Activated T-cell treated with anti-CD3 and anti-CD28 coated beads for 48 hours (primary cell): ENCODE results near the gene LYPD4.

ENCODE experiments used
- DNase-seq: peaks from one replicate; pipeline ENCODE4 v3.0.0-alpha.2; 2020; ENCODE audit warnings: low read depth

The LYPD4 gene

DNA sequence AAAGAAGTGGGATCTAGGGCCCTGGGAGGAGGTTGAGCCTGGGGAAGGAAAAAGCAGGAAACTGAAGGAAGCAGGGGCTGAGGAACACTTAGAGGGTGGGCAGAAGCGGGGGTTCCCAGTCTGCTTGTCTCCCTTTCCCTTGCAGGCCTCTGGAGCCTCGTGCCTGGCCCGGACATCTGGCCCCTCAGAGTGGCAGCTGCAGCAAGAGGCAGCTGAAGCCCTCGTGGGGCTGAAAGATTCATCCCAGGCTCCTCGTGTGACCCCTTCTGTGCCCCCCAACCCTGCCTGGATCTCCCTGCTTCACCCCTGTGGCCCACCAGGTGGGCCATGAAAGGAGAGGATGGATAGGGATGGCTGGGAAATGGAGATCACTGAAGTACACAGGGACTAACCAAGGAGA lies 5.9 kb upstream of the LYPD4 start:
- no peak for DNase-seq

DNA sequence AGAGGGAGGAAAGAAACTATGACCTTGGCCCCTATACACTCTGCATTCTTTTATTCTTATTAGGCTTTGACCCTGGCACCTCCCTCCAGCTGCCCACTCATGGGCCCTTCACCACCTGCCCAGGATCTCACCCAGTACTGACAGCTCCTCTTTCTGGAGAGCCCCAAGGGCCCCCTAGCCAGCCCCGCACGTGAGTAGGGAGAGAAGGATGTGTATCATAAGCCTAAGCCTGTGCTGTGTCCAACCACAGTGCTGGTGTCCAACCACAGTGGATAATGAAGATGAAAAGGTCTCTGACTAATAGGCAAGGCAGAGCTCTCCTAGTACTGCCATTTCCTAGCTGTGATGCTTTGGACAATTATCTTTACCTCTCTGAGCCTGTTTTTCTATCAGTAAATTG lies 4.6 kb upstream of the LYPD4 start:
- DNase-seq: no peak

DNA sequence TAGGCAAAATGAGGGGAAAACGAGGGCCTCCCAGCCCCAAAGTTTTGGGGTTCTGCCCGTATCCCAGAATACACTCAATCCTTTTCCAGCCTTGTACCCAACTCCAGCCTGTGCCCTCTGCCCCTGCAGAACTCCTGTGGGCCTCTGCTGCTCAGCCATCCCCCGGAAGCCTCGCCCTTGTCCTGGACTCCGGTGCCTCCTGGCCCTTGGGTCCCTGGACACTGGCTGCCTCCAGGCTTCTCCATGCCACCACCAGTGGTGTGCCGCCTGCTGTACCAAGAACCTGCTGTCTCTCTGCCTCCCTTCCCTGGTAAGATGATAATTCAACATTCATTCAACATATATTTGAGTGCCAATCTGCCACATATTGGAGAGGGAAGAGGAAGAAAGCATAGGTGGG lies 4.2 kb upstream of the LYPD4 start:
- no peak for DNase-seq

DNA sequence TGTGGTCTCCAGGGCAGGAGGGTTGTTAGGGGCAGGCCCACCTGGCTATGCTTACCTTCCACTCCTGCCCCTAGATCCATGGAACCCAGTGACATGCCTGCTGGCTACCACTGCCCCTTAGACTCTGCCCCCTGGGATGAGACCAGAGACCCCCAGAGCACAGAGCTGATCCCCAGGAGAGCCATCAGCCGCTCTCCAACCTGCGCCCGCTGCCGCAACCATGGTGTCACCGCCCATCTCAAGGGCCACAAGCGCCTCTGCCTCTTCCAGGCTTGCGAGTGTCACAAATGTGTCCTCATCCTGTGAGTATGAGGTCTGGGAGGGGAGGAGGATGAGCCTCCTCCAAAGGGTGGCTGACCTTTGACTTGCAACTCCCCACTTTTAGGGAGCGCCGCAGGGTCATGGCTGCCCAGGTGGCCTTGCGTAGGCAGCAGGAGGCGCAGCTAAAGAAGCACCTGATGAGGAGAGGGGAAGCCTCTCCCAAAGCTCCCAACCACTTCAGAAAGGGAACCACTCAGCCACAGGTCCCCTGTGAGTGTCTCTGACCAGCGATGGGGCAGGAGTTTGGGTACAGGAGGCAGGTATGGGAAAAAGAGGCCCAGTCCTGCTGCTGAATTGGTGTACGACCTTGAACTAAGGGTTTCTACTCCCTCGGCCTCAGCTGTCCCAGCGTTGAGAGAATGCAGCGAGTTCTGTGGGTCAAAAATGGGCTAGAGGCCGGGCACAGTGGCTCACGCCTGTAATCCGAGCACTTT lies 3.0 kb upstream of the LYPD4 start:
- DNase-seq: no peak

DNA sequence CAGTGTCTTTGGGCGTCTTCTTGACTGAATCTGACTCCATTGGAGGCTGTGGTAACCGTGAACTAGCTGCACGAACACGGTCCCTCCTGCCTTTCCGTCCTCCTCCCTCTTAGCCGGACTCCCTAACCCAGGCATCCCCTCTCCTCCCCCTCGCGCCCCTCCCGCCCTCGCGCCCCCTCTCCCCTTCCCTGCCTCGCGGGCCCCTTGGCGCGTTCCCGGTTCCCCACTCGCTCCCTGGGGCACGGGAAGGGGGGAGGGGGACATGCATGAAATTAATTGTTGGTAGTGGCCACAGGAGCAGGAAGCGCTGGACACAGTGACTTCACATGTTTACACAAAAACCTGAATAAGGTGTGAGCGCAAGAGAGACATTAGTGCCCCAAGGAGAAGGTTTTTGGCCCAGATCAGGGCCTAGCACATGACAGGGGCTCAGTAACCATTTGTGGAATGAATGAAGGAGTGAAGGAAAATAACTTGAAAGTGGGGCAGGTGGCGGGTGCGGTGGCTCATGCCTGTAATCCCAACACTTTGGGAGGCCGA lies 638 bp upstream of the LYPD4 start:
- DNase-seq: no peak

DNA sequence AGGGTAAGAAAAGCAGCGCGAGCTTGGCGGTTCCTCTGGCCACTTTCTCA lies 343 bp upstream of the LYPD4 start, which contains the start of gene DMRTC2:
TSS of gene DMRTC2 (plus strand) at position 42 of the 50 bp plus-strand sequence. CDS start 2,387 bp downstream, outside the sequence.
- no peak for DNase-seq

DNA sequence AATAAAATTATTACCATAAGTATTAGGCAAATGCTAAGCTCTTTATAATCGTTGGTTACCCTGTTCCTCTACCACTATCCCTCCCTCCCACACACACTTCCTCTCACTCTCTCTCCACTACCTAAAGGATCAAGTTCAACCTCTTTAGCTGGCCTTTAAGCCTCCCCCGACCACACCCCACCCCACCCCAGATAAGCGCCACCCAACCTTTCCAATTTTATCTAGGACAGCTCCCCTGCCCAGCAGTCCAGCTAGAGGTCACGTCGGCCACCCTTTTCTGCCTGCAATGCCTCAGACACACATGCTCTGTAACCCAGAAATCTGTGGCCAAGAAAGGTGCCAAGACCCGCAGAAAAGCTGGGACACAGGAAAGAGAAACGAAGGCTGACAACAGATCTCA lies 1.1 kb downstream of the LYPD4 start:
- DNase-seq: no peak

DNA sequence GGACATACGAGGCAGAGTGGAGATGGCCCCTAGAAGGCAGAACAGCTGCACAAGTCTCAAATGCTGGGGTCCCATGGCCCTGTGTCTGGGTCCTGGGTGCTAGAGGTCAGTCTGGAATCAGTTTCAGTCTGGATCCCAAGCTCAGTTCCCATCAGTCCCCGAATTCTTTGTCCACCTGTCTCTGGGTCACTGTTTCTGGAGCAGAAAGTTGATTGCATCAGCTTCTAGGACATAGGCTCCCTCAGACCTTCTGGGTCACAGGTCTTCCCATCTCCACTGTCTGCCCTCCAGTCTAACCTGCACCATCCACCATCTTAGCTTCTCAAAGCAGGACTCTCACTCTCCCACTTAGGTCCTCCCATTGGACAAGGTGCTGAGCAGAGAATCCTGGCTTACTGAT lies 5.3 kb downstream of the LYPD4 start:
- DNase-seq: no peak

DNA sequence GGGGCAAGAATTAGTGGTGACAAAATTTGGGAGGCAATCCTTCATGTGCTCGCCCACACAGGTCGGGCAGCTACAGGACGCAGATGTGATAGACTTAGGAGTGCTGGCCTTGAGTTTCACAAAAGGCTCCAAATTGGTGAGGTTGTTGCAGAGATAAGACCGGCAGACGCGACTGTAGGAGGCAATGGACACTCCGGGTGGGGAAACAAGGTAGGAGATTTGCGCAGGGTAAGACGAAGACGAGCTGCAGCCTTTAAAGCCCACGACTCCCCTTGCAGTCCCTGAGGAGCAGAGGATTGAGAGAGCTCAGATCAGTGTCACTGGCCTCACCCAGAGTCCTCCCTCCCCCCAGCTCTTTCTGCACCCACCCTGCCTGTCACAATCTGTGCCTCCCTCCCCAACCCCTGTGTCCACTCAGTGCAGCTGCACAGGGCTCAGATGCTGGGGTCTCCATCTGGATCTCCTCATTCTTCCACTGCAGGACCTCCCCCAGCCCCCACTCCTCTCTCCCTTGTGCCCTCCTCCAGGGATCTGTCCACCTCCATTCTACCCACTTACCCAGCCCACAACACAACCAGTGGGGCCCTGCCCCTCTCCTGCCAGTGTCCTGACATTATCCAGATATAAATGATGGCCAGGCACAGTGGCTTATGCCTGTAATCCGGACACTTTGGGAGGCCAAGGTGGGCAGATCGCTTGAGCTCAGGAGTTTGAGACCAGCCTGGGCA lies 6.3 kb downstream of the LYPD4 start:
- DNase-seq: no peak

DNA sequence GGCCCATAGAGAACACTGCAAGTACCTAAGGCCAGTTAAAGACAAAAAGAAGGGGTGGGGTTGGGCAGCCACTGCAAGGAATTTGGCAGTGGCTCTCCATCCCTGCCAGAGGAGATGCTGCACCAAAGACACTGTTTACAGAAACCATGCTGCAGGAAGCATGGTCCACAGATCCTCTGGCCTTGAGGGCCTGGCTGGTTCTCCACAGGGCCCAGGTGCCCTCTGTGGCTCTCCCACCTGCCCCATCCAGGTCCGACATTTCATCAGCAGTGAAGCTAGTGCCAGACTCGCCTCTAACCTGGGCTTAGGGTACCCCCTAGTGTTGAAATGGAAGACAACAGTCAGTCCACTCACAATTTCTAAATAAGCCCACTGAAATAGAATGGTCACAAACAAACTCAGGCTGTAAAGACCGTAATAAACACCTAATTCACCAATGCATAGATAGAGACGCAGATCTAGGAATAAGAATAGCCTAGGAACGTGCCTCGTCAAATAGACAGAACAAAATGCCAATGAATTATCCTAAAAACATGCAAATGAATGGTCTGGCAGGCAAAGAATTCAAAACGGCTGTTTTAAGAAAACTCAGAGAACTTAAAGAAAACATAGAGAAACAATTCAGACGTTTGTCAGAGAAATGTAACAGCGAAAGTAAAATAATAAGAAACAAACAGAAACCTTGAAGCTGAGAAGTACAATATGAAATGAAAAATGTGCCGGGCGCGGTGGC lies 23.3 kb downstream of the LYPD4 start:
- peak; percentile 30 for DNase-seq

DNA sequence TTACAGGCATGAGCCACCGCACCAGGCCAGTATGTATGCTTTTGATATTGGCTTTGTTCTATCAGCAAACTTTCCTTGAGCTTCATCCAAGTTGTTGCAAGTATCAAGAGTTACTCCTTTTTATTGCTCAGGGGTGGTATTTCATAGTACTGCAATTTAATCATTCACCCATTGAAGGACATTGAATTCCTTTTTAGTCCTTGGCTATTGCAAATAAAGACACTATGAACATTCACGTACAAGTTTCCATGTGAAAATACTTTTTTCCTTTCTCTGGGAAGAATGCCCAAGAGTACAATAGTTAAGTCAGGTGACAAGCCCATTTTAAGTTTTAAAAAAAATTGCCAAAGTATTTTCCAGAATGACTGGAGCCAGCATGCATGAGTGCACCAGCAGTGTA lies 27.7 kb downstream of the LYPD4 start:
- DNase-seq: no peak

DNA sequence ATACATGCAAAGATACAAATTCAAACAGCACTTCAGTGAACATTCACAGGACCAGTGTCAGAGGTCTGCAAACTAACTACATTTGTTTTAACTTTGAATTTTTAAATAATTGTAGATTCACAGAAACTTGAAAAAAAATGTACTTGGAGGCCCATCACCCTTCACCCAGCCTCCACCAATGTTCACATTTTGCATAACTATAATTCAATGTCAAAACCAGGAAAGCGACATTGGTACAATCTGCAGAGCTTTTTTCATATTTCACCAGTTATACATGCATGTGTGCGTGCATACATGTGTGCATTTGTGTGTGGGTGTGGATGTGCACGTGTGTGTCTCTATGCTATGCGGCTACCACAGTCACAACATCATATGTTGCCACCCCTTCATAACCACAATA lies 29.2 kb downstream of the LYPD4 start:
- no peak for DNase-seq

DNA sequence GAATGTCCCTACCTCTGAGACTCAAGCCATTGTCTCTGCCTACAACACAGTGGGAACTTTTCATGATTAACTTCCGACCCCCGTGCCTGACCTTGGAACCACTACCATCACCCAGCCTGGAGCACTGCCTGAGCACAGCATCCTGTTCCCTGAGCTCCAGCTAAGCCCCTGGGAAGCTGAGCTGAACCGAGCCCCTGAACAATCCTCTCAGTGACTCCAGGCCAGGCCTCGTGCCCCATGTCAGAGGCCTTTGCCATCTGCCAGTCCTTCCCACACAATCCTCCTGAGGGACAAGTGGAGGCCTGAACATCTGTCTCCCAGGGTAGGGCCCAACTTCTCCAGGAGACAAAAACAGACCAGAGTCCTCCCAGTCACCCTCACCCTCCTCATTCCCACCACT lies 30.6 kb downstream of the LYPD4 start:
- no peak for DNase-seq

DNA sequence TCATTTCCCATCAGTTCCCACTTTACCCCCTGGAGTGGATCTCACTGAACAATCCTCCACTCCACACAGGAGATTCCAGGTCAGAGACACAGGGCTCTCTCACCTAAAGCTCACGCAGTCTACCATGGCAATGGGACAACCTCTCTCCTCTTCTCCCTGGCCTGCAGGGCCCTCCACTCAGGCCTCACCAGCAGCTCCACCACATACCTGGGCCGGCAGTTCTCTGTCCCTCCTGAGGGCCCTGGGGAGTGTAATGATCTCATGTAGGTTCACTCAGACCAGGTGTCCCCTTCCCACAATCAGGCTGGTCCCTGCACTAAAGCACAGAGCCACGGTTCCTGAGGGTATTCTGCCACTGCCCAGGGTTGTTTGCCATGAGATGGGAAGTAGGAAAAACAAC lies 32.5 kb downstream of the LYPD4 start:
- no peak for DNase-seq

DNA sequence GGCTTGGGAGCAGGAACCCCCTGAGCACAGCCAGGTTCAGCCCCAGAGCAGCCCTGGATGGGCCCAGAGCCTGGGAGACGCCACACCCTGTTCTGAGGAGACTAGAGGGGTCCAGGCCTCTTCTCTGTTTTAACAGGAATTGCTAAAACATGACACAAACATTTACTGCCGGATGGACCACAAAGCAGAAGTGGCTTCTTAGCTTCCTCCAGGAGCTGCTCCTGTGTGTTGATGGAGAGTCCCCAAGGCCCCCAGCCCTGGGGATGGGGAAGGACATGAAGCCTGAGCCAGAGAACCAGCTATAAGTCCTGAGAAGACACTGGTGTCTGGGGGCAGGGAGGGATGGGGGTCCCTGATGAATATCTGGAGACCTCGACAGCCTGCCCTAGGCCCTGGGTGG lies 33.4 kb downstream of the LYPD4 start:
- no peak for DNase-seq

DNA sequence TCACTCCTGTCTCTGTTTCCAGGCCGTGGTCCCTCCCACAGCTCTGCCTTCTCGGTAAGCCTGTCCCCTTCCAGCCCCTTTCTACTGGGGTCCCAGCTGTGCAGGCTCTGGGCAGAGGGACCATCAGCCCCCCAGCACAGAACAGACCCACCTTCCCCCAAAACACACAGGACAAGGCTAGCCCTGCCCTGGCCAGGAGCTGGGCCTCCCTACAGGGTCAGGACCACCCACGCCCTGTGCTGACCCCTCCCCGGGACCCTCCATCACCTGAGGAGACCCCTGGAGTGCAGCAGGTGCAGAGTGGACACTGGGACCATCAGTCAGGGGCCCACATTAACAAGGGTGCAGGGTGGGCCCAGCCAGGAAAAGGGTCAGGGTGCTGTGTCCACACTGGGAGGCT lies 34.2 kb downstream of the LYPD4 start:
- DNase-seq: no peak

DNA sequence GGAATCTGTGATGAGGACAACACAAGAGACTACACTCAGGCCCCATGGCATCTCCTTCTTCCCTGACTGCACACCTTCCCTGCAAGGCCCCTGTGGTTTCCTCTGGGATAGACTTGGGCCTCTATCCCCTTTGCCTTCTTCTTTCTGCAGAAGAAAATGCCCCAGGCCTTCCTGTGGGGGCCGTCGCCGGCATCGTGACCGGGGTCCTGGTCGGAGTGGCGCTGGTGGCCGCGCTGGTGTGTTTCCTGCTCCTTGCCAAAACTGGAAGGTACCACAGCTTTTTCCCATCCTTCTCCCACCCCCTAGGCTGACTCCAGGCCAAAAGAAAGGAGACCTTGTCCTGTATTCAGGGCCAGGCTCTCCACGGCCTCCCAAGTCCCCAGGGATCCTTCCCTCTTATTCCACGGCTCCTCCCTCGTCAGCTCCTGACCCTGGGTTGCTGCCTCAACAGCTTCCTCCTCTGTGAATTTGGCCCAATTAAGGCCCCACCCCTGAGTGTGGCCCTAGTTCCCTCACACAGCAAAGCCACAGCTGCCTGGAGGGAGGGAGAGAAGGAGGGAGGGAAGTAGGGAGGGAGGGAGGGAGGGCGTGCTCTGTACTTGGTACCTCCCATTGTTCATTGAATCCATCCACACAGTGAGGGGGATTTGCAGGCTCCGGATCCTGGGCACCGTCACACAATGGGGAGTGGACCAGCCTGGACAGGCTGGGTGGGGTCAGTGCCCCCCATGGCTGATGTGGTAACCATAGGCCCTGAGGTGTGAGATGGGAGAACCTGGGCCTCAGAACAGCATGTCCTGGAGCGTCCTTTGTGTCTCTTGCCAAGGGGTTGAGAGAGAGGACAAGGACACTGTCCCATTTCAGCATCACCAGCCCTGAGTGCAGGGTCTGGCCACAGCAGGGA lies 35.6 kb downstream of the LYPD4 start:
- DNase-seq: no peak

DNA sequence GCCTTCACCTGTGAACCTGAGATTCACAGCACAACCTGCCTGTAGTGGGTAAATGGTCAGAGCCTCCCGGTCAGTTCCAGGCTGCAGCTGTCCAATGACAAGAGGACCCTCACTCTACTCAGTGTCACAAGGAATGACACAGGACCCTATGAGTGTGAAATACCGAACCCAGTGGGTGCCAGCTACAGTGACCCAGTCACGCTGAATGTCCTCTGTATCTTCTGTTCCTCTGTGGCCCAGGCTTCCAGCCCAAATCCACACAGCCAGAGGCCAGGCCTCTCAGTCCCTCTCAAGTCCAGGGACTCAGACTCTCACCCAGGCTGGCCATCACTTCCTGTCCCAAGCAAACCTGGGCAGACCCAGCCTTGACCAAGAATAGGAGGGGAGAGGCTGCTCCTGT lies 37.3 kb downstream of the LYPD4 start:
- no peak for DNase-seq

DNA sequence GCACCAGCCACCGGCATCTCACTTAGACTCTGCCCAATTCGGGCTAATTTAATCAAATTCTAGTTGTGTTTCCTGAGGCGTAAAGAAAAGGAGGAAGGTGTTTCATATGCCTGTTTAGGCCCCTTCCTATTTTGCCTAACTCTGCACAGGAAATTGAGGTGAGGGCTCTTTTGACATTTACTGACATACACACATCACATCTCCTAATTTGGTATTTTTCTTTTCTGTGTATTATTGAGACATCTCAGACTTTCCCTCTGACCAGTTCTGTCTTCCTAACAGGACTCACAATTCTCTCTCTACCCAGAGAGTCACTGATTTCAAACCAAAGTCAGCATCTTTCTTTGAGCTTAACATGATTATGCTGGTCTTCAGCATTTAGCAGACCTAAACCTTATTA lies 40.1 kb downstream of the LYPD4 start:
- DNase-seq: no peak

DNA sequence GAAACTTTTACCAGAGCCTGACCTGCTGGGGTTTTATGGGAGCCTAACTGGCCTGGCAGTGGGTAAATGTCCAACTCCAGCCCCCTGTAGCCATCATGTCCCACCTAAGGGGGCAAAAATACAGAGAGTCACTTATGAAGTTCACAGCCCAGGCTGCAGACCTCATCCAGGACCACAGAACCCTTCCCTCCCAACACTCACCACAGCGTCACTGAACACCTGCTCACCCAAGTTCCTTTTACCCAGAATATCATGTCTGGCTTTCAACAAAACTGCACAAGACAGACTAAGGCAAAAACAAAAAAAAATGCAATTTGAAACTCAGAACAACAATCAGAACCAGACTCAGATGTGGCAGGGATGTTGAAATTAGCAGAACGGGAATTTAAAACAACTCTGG lies 41.7 kb downstream of the LYPD4 start:
- no peak for DNase-seq

DNA sequence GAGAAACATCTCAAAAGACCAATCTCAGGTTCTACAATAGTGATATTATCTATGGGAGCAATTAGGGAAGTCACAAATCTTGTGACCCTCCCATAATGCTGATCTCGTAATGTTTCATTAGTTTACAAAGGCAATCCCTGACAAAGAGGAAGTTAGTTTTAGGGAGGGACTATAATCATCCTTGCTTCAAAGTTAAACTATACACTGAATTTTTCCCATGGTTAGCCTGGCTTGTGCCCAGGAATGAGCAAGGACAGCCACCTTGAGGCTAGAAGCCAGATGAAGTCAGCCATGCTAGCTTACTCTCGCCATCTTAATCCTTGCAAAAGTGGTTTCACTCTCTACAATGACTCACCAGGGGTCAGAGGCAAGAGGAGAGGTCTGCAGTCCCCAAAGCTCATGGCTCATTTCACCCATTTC lies 42.7 kb downstream of the LYPD4 start:
- no peak for DNase-seq

DNA sequence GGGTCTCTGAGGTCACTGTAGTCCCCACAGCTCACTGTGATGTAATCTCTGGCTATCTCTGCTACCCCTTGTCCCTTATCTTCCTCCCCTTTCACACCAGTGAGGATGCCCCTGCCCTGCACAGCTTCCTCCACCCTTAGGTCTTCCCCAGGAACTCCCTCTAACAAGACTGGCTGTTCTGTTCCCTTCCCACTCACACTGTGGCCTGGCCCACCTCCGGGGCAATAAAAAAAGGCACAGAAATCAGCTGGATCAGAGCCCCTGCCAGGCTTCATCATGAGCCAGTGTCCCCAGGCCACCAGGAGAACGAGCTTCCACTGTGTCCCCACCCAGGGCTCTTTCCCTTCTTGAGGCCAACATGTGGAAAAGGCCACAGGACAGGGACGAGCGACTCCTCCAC lies 43.5 kb downstream of the LYPD4 start:
- no peak for DNase-seq
